ENCODE data around the gene PLXNA4.

The PLXNA4 gene

GRCh38 chr7:132176719-132177118 is 399.6 kb downstream of the PLXNA4 start:
- H3K9me2 ChIP-seq (replicated peaks; ENCODE audit: insufficient read depth, low read length), result no peaks in the 10 kb centered on the region
- H4K20me1 ChIP-seq (ENCODE audit: low read depth, low read length), result no peaks in the 10 kb centered on the region
- H3K27me3 ChIP-seq (ENCODE audit: low read length), result no peaks in the 10 kb centered on the region
- no peaks in the 10 kb centered on the region for H3K9me3 ChIP-seq (ENCODE audit: insufficient read depth, low read length)
- H3F3A ChIP-seq (ENCODE audit: insufficient read depth), result no peaks in the 10 kb centered on the region
- no peak overlapping the region for H3K27ac ChIP-seq (ENCODE audit: low read depth, low read length)
- no peak for TF ChIP-seq EZH2phosphoT487 (conservative IDR thresholded peaks at IDR 0.05; ENCODE audit: low read length)
- TF ChIP-seq CTCF (IDR thresholded peaks at IDR 0.05; ENCODE audit: insufficient read depth, low read length, poor library complexity, severe bottlenecking), result no peak
- H3K4me3 ChIP-seq (ENCODE audit: insufficient read depth, low read length, poor library complexity, severe bottlenecking), result no peak overlapping the region
- no peaks in the 10 kb centered on the region for H3K36me3 ChIP-seq (ENCODE audit: low read length)
- H2AFZ ChIP-seq (ENCODE audit: low read depth, low read length, severe bottlenecking), result no peak overlapping the region
- H3K79me2 ChIP-seq (ENCODE audit: insufficient read depth, low read length), result no peaks in the 10 kb centered on the region
- no peak overlapping the region for H3K9ac ChIP-seq (ENCODE audit: low read length)
- H3K4me2 ChIP-seq (ENCODE audit: low read depth, low read length, poor library complexity, severe bottlenecking), result no peak overlapping the region

- Histone ChIP-seq H3K36me3 (ENCODE audit: low read length) (no peaks in the 10 kb centered on the region), H3K9me3 (ENCODE audit: insufficient read depth, low read length) (no peaks in the 10 kb centered on the region), H3K27ac (ENCODE audit: low read depth, low read length) (no peak overlapping the region), H3K79me2 (ENCODE audit: insufficient read depth, low read length) (no peaks in the 10 kb centered on the region), H4K20me1 (ENCODE audit: low read depth, low read length) (no peaks in the 10 kb centered on the region), H3K9ac (ENCODE audit: low read length) (no peak overlapping the region), H3K9me2 (replicated peaks; ENCODE audit: insufficient read depth, low read length) (no peaks in the 10 kb centered on the region), H3K27me3 (ENCODE audit: low read length) (no peaks in the 10 kb centered on the region), H3F3A (ENCODE audit: insufficient read depth) (no peaks in the 10 kb centered on the region), H3K4me3 (ENCODE audit: insufficient read depth, low read length, poor library complexity, severe bottlenecking) (no peak overlapping the region), H3K4me2 (ENCODE audit: low read depth, low read length, poor library complexity, severe bottlenecking) (no peak overlapping the region), H2AFZ (ENCODE audit: low read depth, low read length, severe bottlenecking) (no peak overlapping the region)
- no peak for TF ChIP-seq CTCF (IDR thresholded peaks at IDR 0.05; ENCODE audit: insufficient read depth, low read length, poor library complexity, severe bottlenecking)
- TF ChIP-seq EZH2phosphoT487 (conservative IDR thresholded peaks at IDR 0.05; ENCODE audit: low read length), result no peak
Observed at GRCh38 chr7:132171130-132171576, 405.1 kb downstream of the PLXNA4 start.

- Histone ChIP-seq H3K79me2 (ENCODE audit: insufficient read depth, low read length) (no peaks in the 10 kb centered on the region), H3K4me2 (ENCODE audit: low read depth, low read length, poor library complexity, severe bottlenecking) (no peak overlapping the region), H3K27ac (ENCODE audit: low read depth, low read length) (no peak overlapping the region), H3K9ac (ENCODE audit: low read length) (no peak overlapping the region), H2AFZ (ENCODE audit: low read depth, low read length, severe bottlenecking) (no peak overlapping the region), H4K20me1 (ENCODE audit: low read depth, low read length) (no peaks in the 10 kb centered on the region), H3K4me3 (ENCODE audit: insufficient read depth, low read length, poor library complexity, severe bottlenecking) (no peak overlapping the region), H3K27me3 (ENCODE audit: low read length) (no peaks in the 10 kb centered on the region), H3K9me3 (ENCODE audit: insufficient read depth, low read length) (no peaks in the 10 kb centered on the region), H3F3A (ENCODE audit: insufficient read depth) (no peaks in the 10 kb centered on the region), H3K9me2 (replicated peaks; ENCODE audit: insufficient read depth, low read length) (no peaks in the 10 kb centered on the region), H3K36me3 (ENCODE audit: low read length) (no peaks in the 10 kb centered on the region)
- TF ChIP-seq CTCF (IDR thresholded peaks at IDR 0.05; ENCODE audit: insufficient read depth, low read length, poor library complexity, severe bottlenecking) (no peak), EZH2phosphoT487 (conservative IDR thresholded peaks at IDR 0.05; ENCODE audit: low read length) (no peak)
Observed at GRCh38 chr7:132169730-132170129, 406.5 kb downstream of the PLXNA4 start.
